SK-N-SH (cell line): ENCODE results near the gene ISM1. TPM values are rescaled to one million over a fixed set of nuclear protein-coding genes. Genes with fewer than 3 reads are reported as not detected.

ENCODE experiments used
- CTCF ChIA-PET: fragments of 300-600, 350-600 bp; formaldehyde crosslinking; extraction: SDS; loops from one replicate; lab custom pipeline; 2021; lab: Yijun Ruan, JAX
- POLR2A ChIA-PET: fragments of 350-600 bp; sonication (Branson Sonifier 250); formaldehyde crosslinking; extraction: SDS; loops from one replicate; lab custom pipeline; 2020; ENCODE audit warnings: antibody characterized with exemption, inconsistent platforms; lab: Yijun Ruan, JAX
- DNase-seq: peaks from one replicate; pipeline ENCODE4 v3.0.0; 2012
- H2AFZ ChIP-seq: fragments of 200-600 bp; sonication (generic); 2 replicates; pipeline ENCODE4 v1.8.1; 2016; ENCODE audit warnings: antibody characterized with exemption, mild to moderate bottlenecking, low read depth
- H3F3A ChIP-seq: fragments of 200-600 bp; sonication (generic); replicated peaks from 2 replicates; pipeline ENCODE3; 2016; ENCODE audit warnings: antibody characterized with exemption, mild to moderate bottlenecking; ENCODE audit not compliant: insufficient read depth
- H3K27ac ChIP-seq, 2 experiments: fragments of 200-500 bp in 1 of 2; fragments of 200-600 bp in 1 of 2; sonication (Bioruptor generic) in 1 of 2; sonication (generic), shearing (Covaris generic) in 1 of 2; 2 replicates each; pipeline versions ENCODE4 v1.5.1 to v1.6.1; 2014 to 2016; ENCODE audit warnings: low read depth in 2 of 2, inconsistent platforms in 1 of 2, low read length in 1 of 2, mild to moderate bottlenecking in 1 of 2, mixed read lengths in 1 of 2
- H3K27me3 ChIP-seq: fragments of 200-600 bp; sonication (generic), shearing (Covaris generic); 2 replicates; pipeline ENCODE4 v1.6.1; 2016; ENCODE audit warnings: mixed run types; ENCODE audit not compliant: insufficient read depth
- H3K36me3 ChIP-seq, 2 experiments: fragments of 200-500 bp in 1 of 2; fragments of 200-600 bp in 1 of 2; sonication (Bioruptor generic) in 1 of 2; sonication (generic) in 1 of 2; replicated peaks in 1 of 2; 2 replicates each; pipeline versions ENCODE3 to v1.5.1; 2014 to 2016; ENCODE audit warnings: low read length in 1 of 2, mild to moderate bottlenecking in 1 of 2; ENCODE audit not compliant: insufficient read depth in 2 of 2, control insufficient read depth in 1 of 2
- H3K4me1 ChIP-seq, 2 experiments: fragments of 200-500 bp in 1 of 2; fragments of 200-600 bp in 1 of 2; sonication (Bioruptor generic) in 1 of 2; sonication (generic), shearing (Covaris generic) in 1 of 2; 2 replicates each; pipeline versions ENCODE4 v1.5.1 to v1.6.1; 2014 to 2016; ENCODE audit warnings: low read depth in 1 of 2, low read length in 1 of 2, mixed run types in 1 of 2; ENCODE audit not compliant: insufficient read depth in 2 of 2, control insufficient read depth in 1 of 2
- H3K4me2 ChIP-seq: fragments of 200-600 bp; sonication (generic), shearing (Covaris generic); 2 replicates; pipeline ENCODE4 v1.6.1; 2017; ENCODE audit warnings: mixed run types
- H3K4me3 ChIP-seq, 2 experiments: fragments of 200-500 bp in 1 of 2; fragments of 200-600 bp in 1 of 2; sonication (Bioruptor generic) in 1 of 2; sonication (generic), shearing (Covaris generic) in 1 of 2; 2 replicates each; pipeline versions ENCODE4 v1.5.1 to v1.8.1; 2014 to 2016; ENCODE audit warnings: low read depth in 2 of 2, inconsistent platforms in 1 of 2, low read length in 1 of 2, mild to moderate bottlenecking in 1 of 2, mixed read lengths in 1 of 2, moderate library complexity in 1 of 2
- H3K79me2 ChIP-seq: fragments of 200-600 bp; sonication (generic); 2 replicates; pipeline ENCODE4 v1.8.1; 2017; ENCODE audit warnings: mild to moderate bottlenecking; ENCODE audit not compliant: insufficient read depth
- H3K9ac ChIP-seq: fragments of 200-600 bp; sonication (generic); 2 replicates; pipeline ENCODE4 v1.6.1; 2017; ENCODE audit warnings: mixed run types
- H3K9me2 ChIP-seq: fragments of 200-600 bp; sonication (generic); 2 replicates; pipeline ENCODE4 v1.6.1; 2017; ENCODE audit warnings: mixed run types
- H3K9me3 ChIP-seq: fragments of 200-600 bp; sonication (generic); 2 replicates; pipeline ENCODE4 v1.6.1; 2017; ENCODE audit warnings: mixed run types, mild to moderate bottlenecking, moderate library complexity
- H4K20me1 ChIP-seq: fragments of 200-600 bp; sonication (generic); 2 replicates; pipeline ENCODE4 v1.6.1; 2017; ENCODE audit warnings: mild to moderate bottlenecking, mixed run types; ENCODE audit not compliant: insufficient read depth
- ELF1 ChIP-seq: IDR thresholded peaks from 2 replicates; pipeline ENCODE4 v1.4.0; 2012
- FOXM1 ChIP-seq: IDR thresholded peaks from 2 replicates; pipeline ENCODE4 v1.4.0; 2012; ENCODE audit warnings: low read depth, mild to moderate bottlenecking
- GABPA ChIP-seq: IDR thresholded peaks from 2 replicates; pipeline ENCODE4 v1.4.0; 2012; ENCODE audit warnings: low read depth, mild to moderate bottlenecking
- IRF3 ChIP-seq: fragments of 150-350 bp; IDR thresholded peaks from 2 replicates; pipeline ENCODE4 v1.6.1; 2016; ENCODE audit warnings: mild to moderate bottlenecking, low read depth, low read length
- NRF1 ChIP-seq: IDR thresholded peaks from 2 replicates; pipeline ENCODE4 v1.6.1; 2012; ENCODE audit warnings: low read depth, mild to moderate bottlenecking, low read length
- SIN3A ChIP-seq: IDR thresholded peaks from 2 replicates; pipeline ENCODE4 v1.6.1; 2012; ENCODE audit warnings: low read depth, mild to moderate bottlenecking, low read length, moderate library complexity, borderline replicate concordance
- SMC3 ChIP-seq: IDR thresholded peaks from 2 replicates; pipeline ENCODE4 v1.6.1; 2012; ENCODE audit warnings: low read depth, low read length, improper control_type of control experiment
- USF1 ChIP-seq: IDR thresholded peaks from 2 replicates; pipeline ENCODE4 v1.4.0; 2012; ENCODE audit warnings: low read depth, borderline replicate concordance
- USF2 ChIP-seq: fragments of 150-350 bp; IDR thresholded peaks from 2 replicates; pipeline ENCODE4 v1.6.1; 2017; ENCODE audit warnings: antibody characterized with exemption, low read length, low read depth, borderline replicate concordance
- WGBS: methylation state at CpG from one replicate; pipeline ENCODE4 v1.1.6; 2017; ENCODE audit warnings: low lambda C conversion rate; 5-methylcytosine and 5-hydroxymethylcytosine counted together
- polyA plus RNA-seq, 3 experiments: library from polyadenylated mRNA; depleted of rRNA; stranded (reverse); fragments of >200 nt; gene quantifications; 2 replicates each; pipeline ENCODE4 v1.2.3, GENCODE V29; 2012

The ISM1 gene
- polyA plus RNA-seq, 1 of the 3 experiments (the other 2 are of a cell fraction): not detected

GRCh38 chr20:13307562-13308163 lies 86.6 kb downstream of the ISM1 start:
- no peaks in the 10 kb centered on the region for H3F3A ChIP-seq
- H3K27ac ChIP-seq: no peak overlapping the region
- H3K4me1 ChIP-seq: no peaks in the 10 kb centered on the region
- H3K79me2 ChIP-seq: no peaks in the 10 kb centered on the region
- no peak for DNase-seq
- TF ChIP-seq ELF1: no peak
- TF ChIP-seq NRF1: no peak
- TF ChIP-seq USF2: no peak
- no peak for TF ChIP-seq SMC3
- H4K20me1 ChIP-seq: no peaks in the 10 kb centered on the region
- no peaks in the 10 kb centered on the region for H3K9me3 ChIP-seq
- no peak overlapping the region for H3K4me3 ChIP-seq
- no peaks in the 10 kb centered on the region for H3K36me3 ChIP-seq
- H3K4me2 ChIP-seq: no peak overlapping the region
- no peak overlapping the region for H3K9ac ChIP-seq
- H3K27me3 ChIP-seq: no peaks in the 10 kb centered on the region; the same call in 1 of the 2 replicates
- no peaks in the 10 kb centered on the region for H3K9me2 ChIP-seq
- ChIA-PET CTCF (no interaction called here), POLR2A (no interaction called here)
- no peak overlapping the region for H2AFZ ChIP-seq
- WGBS: 47% methylated on average over 9 of the region's 9 CpGs

- Histone ChIP-seq H3K27me3 (no peaks in the 10 kb centered on the region; the same call in 1 of the 2 replicates), H4K20me1 (no peaks in the 10 kb centered on the region), H3K9ac (no peak overlapping the region), H3K4me3 (no peak overlapping the region), H3K9me3 (no peaks in the 10 kb centered on the region), H3K79me2 (no peaks in the 10 kb centered on the region), H3K4me2 (no peak overlapping the region), H3K4me1 (no peaks in the 10 kb centered on the region), H3K36me3 (no peaks in the 10 kb centered on the region), H2AFZ (no peak overlapping the region), H3K9me2 (no peaks in the 10 kb centered on the region), H3K27ac (no peak overlapping the region), H3F3A (no peaks in the 10 kb centered on the region)
- no peak for DNase-seq
- TF ChIP-seq FOXM1 (no peak), USF1 (no peak)
- WGBS: 49% methylated on average over 6 of the region's 6 CpGs
- CTCF ChIA-PET: interaction anchor here (1.3 to 3.3 kb wide), 2 partner anchors 10 to 12 kb away, joined by 4 to 16 read pairs; no protein-coding TSS in a partner anchor
- POLR2A ChIA-PET: no interaction called here
Measured at GRCh38 chr20:13312300-13312699, 91.2 kb downstream of the ISM1 start.

- no peaks in the 10 kb centered on the region for H3K36me3 ChIP-seq
- H3F3A ChIP-seq: no peaks in the 10 kb centered on the region
- DNase-seq: no peak
- 30% methylated on average over 5 of the region's 5 CpGs for WGBS
- H2AFZ ChIP-seq: no peak overlapping the region
- no peaks in the 10 kb centered on the region for H3K9me3 ChIP-seq
- H3K27ac ChIP-seq: no peak overlapping the region
- CTCF ChIA-PET: interaction anchor here (1.3 to 3.3 kb wide), 2 partner anchors 10 to 11 kb away, joined by 4 to 16 read pairs; no protein-coding TSS in a partner anchor
- H3K4me1 ChIP-seq: no peaks in the 10 kb centered on the region
- no peak overlapping the region for H3K4me2 ChIP-seq
- no peak overlapping the region for H3K4me3 ChIP-seq
- H3K79me2 ChIP-seq: no peaks in the 10 kb centered on the region
- H3K9me2 ChIP-seq: no peaks in the 10 kb centered on the region
- no peaks in the 10 kb centered on the region; the same call in 1 of the 2 replicates for H3K27me3 ChIP-seq
- H4K20me1 ChIP-seq: no peaks in the 10 kb centered on the region
- POLR2A ChIA-PET: no interaction called here
- H3K9ac ChIP-seq: no peak overlapping the region
- no peak for TF ChIP-seq GABPA
- no peak for TF ChIP-seq SIN3A
- TF ChIP-seq IRF3: no peak
Measured at GRCh38 chr20:13313201-13313600, 92.1 kb downstream of the ISM1 start.
